Spleen (tissue), 7 donors: ENCODE results near the gene CACNA1C.

Experiments
- POLR2A ChIP-seq, 3 donors: fragments of 450-650 bp; IDR thresholded peaks; one replicate each; pipeline ENCODE4 v1.5.1; 2017; ENCODE audit warnings: antibody characterized with exemption in 3 of 3, mild to moderate bottlenecking in 1 of 3
- POLR2AphosphoS5 ChIP-seq, 3 donors: sonication (generic); formaldehyde crosslinking; IDR thresholded peaks; one replicate each; pipeline ENCODE4 v1.5.1; 2017; ENCODE audit warnings: antibody characterized with exemption in 3 of 3
- TF ChIP-seq, protein P1 (sequence below), 11 experiments: fragments of 200-600 bp in 7 of 11; fragments of 450-650 bp in 4 of 11; sonication (generic) in 4 of 11; IDR thresholded peaks in 8 of 11; conservative IDR thresholded peaks in 3 of 11; 1 replicate in 7 of 11; 2 replicates in 4 of 11; pipeline versions ENCODE4 v1.4.0 to v1.8.0; 2016 to 2021; ENCODE audit warnings: antibody characterized with exemption in 11 of 11, inconsistent platforms in 4 of 11, mild to moderate bottlenecking in 1 of 11
- donor health status: DM: no; HTN: no; CAD: no; lungs with moderate emphysema.
- donor health status: DM: no; HTN: no; CAD: no.
- donor health status: DM: no; HTN: no; CAD: no.

- TF ChIP-seq, protein P1, sequence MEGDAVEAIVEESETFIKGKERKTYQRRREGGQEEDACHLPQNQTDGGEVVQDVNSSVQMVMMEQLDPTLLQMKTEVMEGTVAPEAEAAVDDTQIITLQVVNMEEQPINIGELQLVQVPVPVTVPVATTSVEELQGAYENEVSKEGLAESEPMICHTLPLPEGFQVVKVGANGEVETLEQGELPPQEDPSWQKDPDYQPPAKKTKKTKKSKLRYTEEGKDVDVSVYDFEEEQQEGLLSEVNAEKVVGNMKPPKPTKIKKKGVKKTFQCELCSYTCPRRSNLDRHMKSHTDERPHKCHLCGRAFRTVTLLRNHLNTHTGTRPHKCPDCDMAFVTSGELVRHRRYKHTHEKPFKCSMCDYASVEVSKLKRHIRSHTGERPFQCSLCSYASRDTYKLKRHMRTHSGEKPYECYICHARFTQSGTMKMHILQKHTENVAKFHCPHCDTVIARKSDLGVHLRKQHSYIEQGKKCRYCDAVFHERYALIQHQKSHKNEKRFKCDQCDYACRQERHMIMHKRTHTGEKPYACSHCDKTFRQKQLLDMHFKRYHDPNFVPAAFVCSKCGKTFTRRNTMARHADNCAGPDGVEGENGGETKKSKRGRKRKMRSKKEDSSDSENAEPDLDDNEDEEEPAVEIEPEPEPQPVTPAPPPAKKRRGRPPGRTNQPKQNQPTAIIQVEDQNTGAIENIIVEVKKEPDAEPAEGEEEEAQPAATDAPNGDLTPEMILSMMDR (IDR thresholded peaks at IDR 0.05 in 8 of 11, conservative IDR thresholded peaks at IDR 0.05 in 3 of 11) = no peak
- TF ChIP-seq POLR2A (IDR thresholded peaks at IDR 0.05) (no peak), POLR2AphosphoS5 (IDR thresholded peaks at IDR 0.05) (no peak)
These were observed 188.2 kb downstream of the CACNA1C start for GRCh38 chr12:2240984-2241383.
